Measurements from ENCODE around the gene RNF166. TPM values are rescaled to one million over a fixed set of nuclear protein-coding genes. Genes with fewer than 3 reads are reported as not detected.

RNF166 gene
- total RNA-seq, 1 donor from 2014 or later: 31.3 TPM

DNA sequence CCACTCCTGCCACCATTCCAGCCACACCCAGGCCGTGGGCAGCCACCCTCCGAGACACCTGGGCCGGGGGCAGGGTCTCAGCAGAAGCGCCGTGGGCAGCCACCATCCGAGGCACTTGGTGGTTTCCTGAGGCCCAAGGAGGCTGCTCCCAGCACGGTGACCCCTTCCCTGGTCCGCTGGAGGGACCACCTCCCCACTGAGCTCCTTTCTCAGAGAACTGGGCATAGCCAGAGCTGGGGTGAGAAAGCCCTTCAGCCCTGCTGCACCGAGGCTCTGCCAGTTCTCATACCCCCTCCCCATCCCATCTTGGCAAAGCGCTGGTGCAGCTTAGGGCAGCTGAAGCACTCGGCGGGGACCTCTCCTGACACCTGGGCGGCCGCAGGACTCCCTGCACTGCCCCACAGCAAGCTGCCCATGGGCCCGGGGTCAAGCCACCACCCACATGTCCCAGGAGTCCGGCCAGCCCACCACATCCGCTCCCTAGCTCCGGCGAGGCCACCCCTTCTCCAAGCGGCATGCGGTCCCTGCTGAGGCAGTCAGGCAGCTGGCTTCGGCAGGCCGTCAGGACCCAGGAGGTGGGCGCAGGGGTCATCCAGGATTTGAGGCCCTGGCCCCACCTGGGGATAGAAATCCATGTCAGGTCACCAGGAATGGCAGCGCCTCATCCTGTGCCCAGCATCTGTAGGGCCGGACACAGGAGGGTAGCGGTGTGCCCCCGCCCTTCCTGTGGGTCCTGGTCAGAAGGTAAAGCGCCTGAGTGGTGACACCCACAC, 54.0 kb downstream of the RNF166 start:
- no peak for DNase-seq (ENCODE audit: low read depth, low spot score)
- Mint-ChIP-seq H3K4me1 (peaks cover 15% of the 10 kb centered on the region), H3K27me3 (ENCODE audit: low read depth) (no peaks in the 10 kb centered on the region), H3K9me3 (no peaks in the 10 kb centered on the region), H3K36me3 (ENCODE audit: low read depth) (no peaks in the 10 kb centered on the region), H3K27ac (ENCODE audit: unreplicated experiment) (no peak overlapping the region), H3K4me3 (no peak overlapping the region)
- TF ChIP-seq, protein P1, sequence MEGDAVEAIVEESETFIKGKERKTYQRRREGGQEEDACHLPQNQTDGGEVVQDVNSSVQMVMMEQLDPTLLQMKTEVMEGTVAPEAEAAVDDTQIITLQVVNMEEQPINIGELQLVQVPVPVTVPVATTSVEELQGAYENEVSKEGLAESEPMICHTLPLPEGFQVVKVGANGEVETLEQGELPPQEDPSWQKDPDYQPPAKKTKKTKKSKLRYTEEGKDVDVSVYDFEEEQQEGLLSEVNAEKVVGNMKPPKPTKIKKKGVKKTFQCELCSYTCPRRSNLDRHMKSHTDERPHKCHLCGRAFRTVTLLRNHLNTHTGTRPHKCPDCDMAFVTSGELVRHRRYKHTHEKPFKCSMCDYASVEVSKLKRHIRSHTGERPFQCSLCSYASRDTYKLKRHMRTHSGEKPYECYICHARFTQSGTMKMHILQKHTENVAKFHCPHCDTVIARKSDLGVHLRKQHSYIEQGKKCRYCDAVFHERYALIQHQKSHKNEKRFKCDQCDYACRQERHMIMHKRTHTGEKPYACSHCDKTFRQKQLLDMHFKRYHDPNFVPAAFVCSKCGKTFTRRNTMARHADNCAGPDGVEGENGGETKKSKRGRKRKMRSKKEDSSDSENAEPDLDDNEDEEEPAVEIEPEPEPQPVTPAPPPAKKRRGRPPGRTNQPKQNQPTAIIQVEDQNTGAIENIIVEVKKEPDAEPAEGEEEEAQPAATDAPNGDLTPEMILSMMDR (conservative IDR thresholded peaks at IDR 0.05): no peak

DNA sequence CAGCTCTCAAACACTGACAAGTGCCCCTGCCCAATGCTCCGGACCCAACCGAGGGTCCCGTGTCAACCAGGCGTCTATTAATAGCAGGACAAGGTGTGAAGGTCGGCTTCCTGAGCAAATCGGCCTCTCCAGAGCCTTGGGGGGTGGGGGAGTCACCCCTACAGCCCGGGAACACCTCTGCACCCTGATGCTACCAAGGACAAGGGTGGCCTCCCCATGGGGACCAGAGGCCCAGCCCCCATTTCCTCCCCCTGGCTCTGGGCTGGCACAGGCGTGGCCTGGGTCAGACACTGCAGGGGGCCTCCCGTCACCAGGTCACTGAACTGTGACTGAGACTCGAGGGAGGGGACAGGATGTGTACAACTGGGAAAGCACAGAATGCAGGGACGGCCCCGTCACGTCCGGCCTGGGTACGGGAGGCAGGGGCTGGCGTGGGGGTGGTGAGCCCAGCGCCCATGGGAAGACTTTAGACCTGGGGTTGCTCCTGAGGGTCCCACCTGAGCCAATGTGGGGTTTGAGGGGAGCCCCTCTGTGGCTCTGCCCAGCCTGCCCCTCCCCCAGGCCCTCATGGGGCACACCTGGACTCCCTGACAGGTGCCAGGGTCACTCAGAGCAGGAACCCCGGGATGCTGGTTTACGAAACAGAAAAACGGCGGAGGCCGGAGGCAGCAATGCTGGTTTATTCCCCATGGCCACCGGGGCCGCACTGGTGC, 54.8 kb downstream of the RNF166 start:
- DNase-seq (ENCODE audit: low read depth, low spot score): no peak
- H3K9me3 Mint-ChIP-seq: no peaks in the 10 kb centered on the region

GRCh38 chr16:88650749-88651275, 55.4 kb downstream of the RNF166 start, which contains the start of gene CYBA:
CYBA (minus strand) TSS chr16:88651053; CDS start chr16:88651013, 40 bp downstream.
- no peak for DNase-seq (ENCODE audit: low read depth, low spot score)
- no peak within 1 kb of the TSS for H3K27ac Mint-ChIP-seq (ENCODE audit: unreplicated experiment)
- TF ChIP-seq, protein P1 (conservative IDR thresholded peaks at IDR 0.05): no peak

More for the DNA sequence above, 54.8 kb downstream of the RNF166 start:
- Mint-ChIP-seq H3K4me1 (peaks cover 15% of the 10 kb centered on the region), H3K27ac (ENCODE audit: unreplicated experiment) (no peak overlapping the region), H3K4me3 (peak overlapping the region; percentile 78), H3K36me3 (ENCODE audit: low read depth) (no peaks in the 10 kb centered on the region), H3K27me3 (ENCODE audit: low read depth) (no peaks in the 10 kb centered on the region)
- TF ChIP-seq, protein P1 (conservative IDR thresholded peaks at IDR 0.05): no peak

DNA sequence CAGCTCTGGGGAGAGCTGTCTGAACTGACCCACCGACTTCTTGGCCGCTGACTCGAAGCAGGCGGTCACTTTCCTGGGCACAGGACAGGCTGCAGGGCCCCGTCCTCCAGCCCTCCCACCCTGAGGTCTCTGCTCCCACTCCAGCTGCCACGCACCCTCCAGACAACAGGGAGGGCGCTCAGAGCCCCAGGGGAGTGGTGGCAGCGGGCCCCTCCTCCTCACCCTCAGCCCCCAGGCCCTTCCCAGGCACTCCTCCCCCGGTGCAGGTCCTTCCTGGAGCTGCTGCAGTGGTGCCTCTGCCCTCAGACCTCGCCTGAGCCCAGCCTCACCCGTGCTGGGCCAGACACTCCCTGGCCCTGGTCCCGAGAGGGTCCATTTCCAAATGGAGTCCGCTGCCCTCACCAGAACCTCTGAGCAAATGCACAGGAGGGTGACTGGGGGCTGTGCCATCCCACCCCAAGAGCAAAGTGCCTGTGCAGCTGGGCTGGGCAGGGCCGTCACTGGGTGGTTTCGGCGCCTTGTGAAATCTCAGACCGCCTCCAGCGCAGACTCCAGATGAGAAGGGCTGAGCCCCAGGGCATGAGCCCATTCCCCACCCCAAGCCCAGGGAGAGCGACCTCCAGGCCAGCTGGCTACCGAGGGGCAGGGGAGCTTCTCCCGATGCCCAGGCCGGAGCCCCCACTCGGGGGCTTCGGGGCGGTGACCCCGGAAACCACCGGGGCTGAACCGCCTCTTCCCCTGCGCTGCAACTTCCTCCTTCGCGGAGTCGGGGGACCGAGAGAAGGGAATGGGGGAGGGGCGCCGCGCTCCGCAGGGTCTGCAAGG, 56.1 kb downstream of the RNF166 start:
- H3K27ac Mint-ChIP-seq (ENCODE audit: unreplicated experiment): no peak overlapping the region
- no peaks in the 10 kb centered on the region for H3K36me3 Mint-ChIP-seq (ENCODE audit: low read depth)
- H3K4me3 Mint-ChIP-seq: peak overlapping the region; percentile 74
- peaks cover 19% of the 10 kb centered on the region for H3K4me1 Mint-ChIP-seq
- TF ChIP-seq, protein P1 (conservative IDR thresholded peaks at IDR 0.05): no peak
- H3K9me3 Mint-ChIP-seq: no peaks in the 10 kb centered on the region
- H3K27me3 Mint-ChIP-seq (ENCODE audit: low read depth): no peaks in the 10 kb centered on the region
- no peak for DNase-seq (ENCODE audit: low read depth, low spot score)

More at GRCh38 chr16:88650749-88651275, 55.4 kb downstream of the RNF166 start, which contains the start of gene CYBA:
- peak within 1 kb of the TSS; percentile 78 for H3K4me3 Mint-ChIP-seq
- no peaks in the 10 kb centered on the region for H3K9me3 Mint-ChIP-seq
- no peaks in the 10 kb centered on the region for H3K27me3 Mint-ChIP-seq (ENCODE audit: low read depth)
- H3K4me1 Mint-ChIP-seq: peaks cover 15% of the 10 kb centered on the region
- no peaks in the 10 kb centered on the region for H3K36me3 Mint-ChIP-seq (ENCODE audit: low read depth)
